ENCODE results near the gene LRTM1. TPM values are rescaled to one million over a fixed set of nuclear protein-coding genes. Genes with fewer than 3 reads are reported as not detected.

The LRTM1 gene
- total and polyA plus RNA-seq, 7 donors: not detected

DNA sequence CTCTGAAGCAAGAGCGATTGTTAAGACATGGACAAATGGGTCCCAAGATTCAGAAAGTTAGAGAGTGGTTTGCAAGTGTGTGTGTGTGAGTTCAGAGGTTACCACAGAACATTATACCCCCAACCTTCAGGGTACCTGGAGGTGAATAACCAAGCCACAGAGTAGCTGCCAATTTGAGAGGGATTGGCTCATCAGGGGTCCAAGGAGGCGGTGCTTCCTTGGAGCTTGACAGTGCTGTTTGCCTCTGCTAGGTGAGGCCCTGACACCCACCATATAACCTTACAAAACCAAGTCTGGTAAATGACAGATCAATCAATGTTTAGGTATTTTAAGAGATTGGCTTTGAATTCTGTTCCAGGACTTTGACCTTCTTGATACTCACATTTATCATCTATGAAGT is 35.7 kb downstream of the LRTM1 start:
- Histone ChIP-seq H3K4me3 (no peak overlapping the region), H3K36me3 (no peaks in the 10 kb centered on the region), H3K27me3 (no peaks in the 10 kb centered on the region), H3K27ac (peak overlapping the region; percentile 82 to 88 (median 87)), H3K4me1 (peaks cover 0 to 55% (median 48%) of the 10 kb centered on the region in 4 donors), H3K9me3 (no peaks in the 10 kb centered on the region)
- WGBS, 2 donors: 60 to 94% methylated on average over 2 of the region's 2 CpGs
- intact Hi-C loops (cut with DNase I): loop anchor here (5.0 kb wide), 1 partner anchor 590 kb away; no protein-coding TSS in a partner anchor
- no peak for DNase-seq
- TF ChIP-seq POLR2A (IDR thresholded peaks at IDR 0.05) (no peak), EP300 (IDR thresholded peaks at IDR 0.05) (no peak), POLR2AphosphoS5 (IDR thresholded peaks at IDR 0.05) (no peak)
- TF ChIP-seq, protein P1, sequence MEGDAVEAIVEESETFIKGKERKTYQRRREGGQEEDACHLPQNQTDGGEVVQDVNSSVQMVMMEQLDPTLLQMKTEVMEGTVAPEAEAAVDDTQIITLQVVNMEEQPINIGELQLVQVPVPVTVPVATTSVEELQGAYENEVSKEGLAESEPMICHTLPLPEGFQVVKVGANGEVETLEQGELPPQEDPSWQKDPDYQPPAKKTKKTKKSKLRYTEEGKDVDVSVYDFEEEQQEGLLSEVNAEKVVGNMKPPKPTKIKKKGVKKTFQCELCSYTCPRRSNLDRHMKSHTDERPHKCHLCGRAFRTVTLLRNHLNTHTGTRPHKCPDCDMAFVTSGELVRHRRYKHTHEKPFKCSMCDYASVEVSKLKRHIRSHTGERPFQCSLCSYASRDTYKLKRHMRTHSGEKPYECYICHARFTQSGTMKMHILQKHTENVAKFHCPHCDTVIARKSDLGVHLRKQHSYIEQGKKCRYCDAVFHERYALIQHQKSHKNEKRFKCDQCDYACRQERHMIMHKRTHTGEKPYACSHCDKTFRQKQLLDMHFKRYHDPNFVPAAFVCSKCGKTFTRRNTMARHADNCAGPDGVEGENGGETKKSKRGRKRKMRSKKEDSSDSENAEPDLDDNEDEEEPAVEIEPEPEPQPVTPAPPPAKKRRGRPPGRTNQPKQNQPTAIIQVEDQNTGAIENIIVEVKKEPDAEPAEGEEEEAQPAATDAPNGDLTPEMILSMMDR (IDR thresholded peaks at IDR 0.05): no peak

DNA sequence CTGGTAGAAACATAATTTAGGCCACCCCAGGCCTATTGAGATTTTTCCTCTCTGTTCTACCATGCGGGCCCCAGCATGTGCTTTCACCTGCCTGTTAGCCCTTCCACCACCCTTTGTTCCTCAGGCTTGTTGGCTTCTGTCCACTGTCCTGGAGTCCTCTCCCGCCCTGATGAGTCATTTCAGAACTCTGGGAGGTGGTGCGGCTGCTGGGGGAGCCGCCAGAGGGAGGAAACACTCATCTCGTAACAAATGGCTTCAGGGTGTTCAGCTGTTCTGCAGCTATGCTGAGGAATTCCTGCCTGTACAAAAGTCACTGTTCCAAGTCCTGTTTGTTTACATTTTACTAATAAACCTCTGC is 36.3 kb downstream of the LRTM1 start:
- H3K4me1 ChIP-seq: peaks cover 0 to 55% (median 48%) of the 10 kb centered on the region in 4 donors
- no peaks in the 10 kb centered on the region for H3K27me3 ChIP-seq
- no peak for TF ChIP-seq POLR2A (IDR thresholded peaks at IDR 0.05)
- TF ChIP-seq, protein P1 (IDR thresholded peaks at IDR 0.05): peak; percentile 35 to 58 (median 52)
- TF ChIP-seq POLR2AphosphoS5 (IDR thresholded peaks at IDR 0.05): peak in 3 of 4 donors; percentile 75 to 82 (median 79)
- TF ChIP-seq EP300 (IDR thresholded peaks at IDR 0.05): peak in 2 of 4 donors; percentile 29 to 75
- 5 to 33% methylated on average over 5 of the region's 5 CpGs for WGBS, 2 donors
- intact Hi-C loops (cut with DNase I): loop anchor here (5.0 kb wide), 1 partner anchor 591 kb away; no protein-coding TSS in a partner anchor
- peak overlapping the region; percentile 82 to 88 (median 87) for H3K27ac ChIP-seq
- DNase-seq: peak; percentile 94
- H3K36me3 ChIP-seq: no peaks in the 10 kb centered on the region
- no peaks in the 10 kb centered on the region for H3K9me3 ChIP-seq
- no peak overlapping the region for H3K4me3 ChIP-seq

DNA sequence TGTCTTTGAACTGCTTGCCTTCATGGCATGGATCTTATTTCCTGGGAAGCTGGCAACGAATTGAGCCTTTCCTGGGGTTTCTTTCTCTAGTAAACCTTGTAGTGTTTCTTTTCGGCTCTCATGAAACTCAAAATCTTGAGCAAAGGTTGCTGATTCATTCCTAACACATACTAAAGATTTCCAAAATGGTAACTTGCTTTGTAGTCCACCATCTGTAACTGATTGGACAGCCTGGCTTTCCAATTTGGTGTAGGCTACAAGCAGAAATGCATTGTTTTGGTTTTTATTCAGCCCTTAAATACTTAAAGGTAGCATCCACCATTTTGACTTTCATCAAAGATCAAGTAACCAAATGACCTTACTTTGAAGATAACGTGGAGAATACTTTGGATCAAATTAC is 38.1 kb downstream of the LRTM1 start:
- Histone ChIP-seq H3K9me3 (no peaks in the 10 kb centered on the region), H3K27ac (peak overlapping the region; percentile 15 to 88 (median 87)), H3K36me3 (no peaks in the 10 kb centered on the region), H3K4me1 (peaks cover 0 to 55% (median 48%) of the 10 kb centered on the region in 4 donors), H3K27me3 (no peaks in the 10 kb centered on the region), H3K4me3 (no peak overlapping the region)
- intact Hi-C loops (cut with DNase I): loop anchor here (5.0 kb wide), 1 partner anchor 593 kb away; no protein-coding TSS in a partner anchor
- TF ChIP-seq, protein P1 (IDR thresholded peaks at IDR 0.05): no peak
- TF ChIP-seq POLR2AphosphoS5 (IDR thresholded peaks at IDR 0.05) (no peak), EP300 (IDR thresholded peaks at IDR 0.05) (no peak), POLR2A (IDR thresholded peaks at IDR 0.05) (no peak)
- WGBS, 2 donors: 83 to 92% methylated on average over 3 of the region's 3 CpGs
- DNase-seq: no peak

DNA sequence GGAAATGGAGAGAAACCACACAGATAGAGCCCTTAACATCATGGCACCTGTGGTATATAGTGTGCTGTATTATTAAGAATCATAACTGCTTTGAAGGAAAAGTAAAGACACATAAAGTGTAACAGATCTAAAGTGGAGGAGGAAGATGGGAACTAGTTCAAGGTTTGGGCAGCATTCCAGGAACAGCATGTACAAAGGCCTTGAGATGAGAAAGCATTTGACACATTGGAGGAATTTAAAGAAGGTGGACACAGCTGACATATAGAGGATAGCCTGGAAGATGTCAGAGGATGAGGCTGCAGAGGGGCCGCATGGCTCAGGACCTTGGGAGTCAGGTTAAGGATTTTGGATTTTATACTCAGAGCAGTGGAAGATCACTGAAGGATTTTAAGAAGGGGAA is 39.0 kb downstream of the LRTM1 start:
- no peaks in the 10 kb centered on the region for H3K36me3 ChIP-seq
- no peaks in the 10 kb centered on the region for H3K9me3 ChIP-seq
- H3K4me1 ChIP-seq: peaks cover 0 to 55% (median 48%) of the 10 kb centered on the region in 4 donors
- intact Hi-C loops (cut with DNase I): no loop called here
- H3K27ac ChIP-seq: peak overlapping the region; percentile 15 to 87 (median 80)
- TF ChIP-seq, protein P1 (IDR thresholded peaks at IDR 0.05): no peak
- TF ChIP-seq EP300 (IDR thresholded peaks at IDR 0.05): peak in 3 of 4 donors; percentile 44 to 91 (median 73)
- TF ChIP-seq POLR2AphosphoS5 (IDR thresholded peaks at IDR 0.05): peak in 3 of 4 donors; percentile 81 to 89 (median 88)
- no peak for TF ChIP-seq POLR2A (IDR thresholded peaks at IDR 0.05)
- H3K4me3 ChIP-seq: no peak overlapping the region
- DNase-seq: no peak
- WGBS, 2 donors: 94 to 96% methylated on average over 1 of the region's 1 CpG
- H3K27me3 ChIP-seq: no peaks in the 10 kb centered on the region

DNA sequence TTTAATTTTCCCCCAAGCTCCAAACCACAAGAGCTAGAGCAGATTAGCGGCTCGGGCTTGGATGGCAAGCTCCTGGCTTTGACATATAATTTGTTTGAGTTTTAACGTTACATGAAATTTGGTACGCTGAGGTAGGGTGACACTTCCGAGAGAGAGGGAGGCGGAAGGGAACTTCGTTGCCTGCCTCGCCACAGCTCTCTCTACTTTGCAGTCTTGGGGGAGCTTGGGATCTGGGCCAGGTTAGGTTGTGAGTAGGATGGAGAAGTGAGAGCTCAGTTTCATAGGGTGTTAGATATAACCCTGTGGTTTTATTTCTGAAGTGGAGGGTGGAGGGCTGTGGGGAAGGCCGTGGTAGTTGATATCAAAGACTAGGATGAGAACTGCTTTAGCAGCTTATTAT is 39.7 kb downstream of the LRTM1 start:
- intact Hi-C loops (cut with DNase I): no loop called here
- 95% methylated on average over 9 of the region's 9 CpGs for WGBS, 2 donors
- H3K27ac ChIP-seq: peak overlapping the region; percentile 15 to 87 (median 80)
- no peak overlapping the region for H3K4me3 ChIP-seq
- no peaks in the 10 kb centered on the region for H3K36me3 ChIP-seq
- TF ChIP-seq, protein P1 (IDR thresholded peaks at IDR 0.05): no peak
- TF ChIP-seq EP300 (IDR thresholded peaks at IDR 0.05) (no peak), POLR2A (IDR thresholded peaks at IDR 0.05) (no peak), POLR2AphosphoS5 (IDR thresholded peaks at IDR 0.05) (no peak)
- no peaks in the 10 kb centered on the region for H3K9me3 ChIP-seq
- no peak for DNase-seq
- peaks cover 0 to 55% (median 48%) of the 10 kb centered on the region in 4 donors for H3K4me1 ChIP-seq
- no peaks in the 10 kb centered on the region for H3K27me3 ChIP-seq

Data from sigmoid colon (tissue), 7 donors.